Vagina (tissue), 2 donors: ENCODE data around the gene ROPN1L. TPM values are rescaled to one million over a fixed set of nuclear protein-coding genes. Genes with fewer than 3 reads are reported as not detected.

Experiments
- DNase-seq, 2 donors: peaks; one replicate each; pipeline ENCODE4 v3.0.0-alpha.2; 2017; ENCODE audit errors: extremely low spot score in 2 of 2
- H3K27ac ChIP-seq: fragments of 200-600 bp; sonication (generic); one replicate; pipeline ENCODE4 v1.5.1; 2019
- H3K27me3 ChIP-seq: fragments of 200-600 bp; sonication (generic); one replicate; pipeline ENCODE4 v1.5.1; 2019
- H3K36me3 ChIP-seq, 2 donors: fragments of 200-600 bp; sonication (generic); one replicate each; pipeline ENCODE4 v1.5.1; 2017 to 2019
- H3K4me1 ChIP-seq: fragments of 200-600 bp; sonication (generic); one replicate; pipeline ENCODE4 v1.5.1; 2019
- H3K4me3 ChIP-seq, 2 donors: fragments of 200-600 bp; sonication (generic); 1 replicate in 1 of 2; 2 replicates in 1 of 2; pipeline ENCODE4 v1.5.1; 2016 to 2019
- H3K9me3 ChIP-seq: fragments of 200-600 bp; sonication (generic); one replicate; pipeline ENCODE4 v1.5.1; 2019
- POLR2A ChIP-seq, 2 donors: fragments of 450-650 bp; IDR thresholded peaks; one replicate each; pipeline ENCODE4 v1.6.1; 2017; ENCODE audit warnings: antibody characterized with exemption in 2 of 2, mild to moderate bottlenecking in 2 of 2, moderate library complexity in 2 of 2
- POLR2AphosphoS5 ChIP-seq, 2 donors: sonication (generic); formaldehyde crosslinking; IDR thresholded peaks; one replicate each; pipeline ENCODE4 v1.9.0; 2017; ENCODE audit warnings: antibody characterized with exemption in 2 of 2, mild to moderate bottlenecking in 2 of 2, low read depth in 1 of 2; ENCODE audit not compliant: insufficient read depth in 1 of 2
- intact Hi-C: fragments of 100-400 bp; cut with DNase I; formaldehyde crosslinking; loops from one replicate; pipeline ENCODE4 v1.15.1; 2023
- total RNA-seq: library from RNA; depleted of rRNA; stranded (reverse); fragments of >200 nt; gene quantifications from one replicate; pipeline ENCODE4 v1.2.3, GENCODE V29; 2016
- TF ChIP-seq, protein P1 (sequence below), 3 experiments: fragments of 450-650 bp in 2 of 3; fragments of 200-600 bp in 1 of 3; sonication (generic) in 1 of 3; IDR thresholded peaks; one replicate each; pipeline ENCODE4 v1.5.1; 2017 to 2019; ENCODE audit warnings: antibody characterized with exemption in 3 of 3, mild to moderate bottlenecking in 2 of 3, moderate library complexity in 2 of 3

Gene ROPN1L
- total RNA-seq, 1 donor from 2014 or later: 4.2 TPM

DNA sequence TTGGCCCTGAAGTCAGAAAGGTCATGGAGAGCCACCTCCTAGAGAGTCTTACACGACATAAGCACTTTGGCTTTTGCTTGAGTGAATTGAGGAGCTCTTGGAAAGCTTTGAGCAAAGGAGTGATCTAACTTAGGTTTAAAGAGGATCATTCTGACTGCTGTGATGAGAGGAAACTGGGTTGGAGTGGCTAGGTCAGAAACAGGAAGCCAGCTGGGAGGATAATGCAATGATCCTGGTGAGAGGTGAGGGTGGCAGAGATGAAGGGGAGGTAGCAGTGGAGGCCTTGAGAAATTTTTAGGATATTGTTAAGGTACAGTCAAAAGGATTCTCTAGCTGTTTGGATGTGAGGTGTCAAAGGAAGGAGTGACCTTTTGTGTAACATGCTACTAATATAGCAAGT lies 32.2 kb upstream of the ROPN1L start:
- Histone ChIP-seq H3K9me3 (no peaks in the 10 kb centered on the region), H3K36me3 (peaks cover 0 to 83% of the 10 kb centered on the region in 2 donors), H3K4me1 (no peaks in the 10 kb centered on the region), H3K4me3 (no peak overlapping the region), H3K27me3 (no peaks in the 10 kb centered on the region), H3K27ac (no peak overlapping the region)
- intact Hi-C loops: loop anchor here (10.0 kb wide), 1 partner anchor 125 kb away; no protein-coding TSS in a partner anchor
- DNase-seq: no peak
- TF ChIP-seq POLR2AphosphoS5 (IDR thresholded peaks at IDR 0.05; ENCODE audit: insufficient read depth in 1 of 2, low read depth in 1 of 2) (no peak), POLR2A (IDR thresholded peaks at IDR 0.05) (no peak)

DNA sequence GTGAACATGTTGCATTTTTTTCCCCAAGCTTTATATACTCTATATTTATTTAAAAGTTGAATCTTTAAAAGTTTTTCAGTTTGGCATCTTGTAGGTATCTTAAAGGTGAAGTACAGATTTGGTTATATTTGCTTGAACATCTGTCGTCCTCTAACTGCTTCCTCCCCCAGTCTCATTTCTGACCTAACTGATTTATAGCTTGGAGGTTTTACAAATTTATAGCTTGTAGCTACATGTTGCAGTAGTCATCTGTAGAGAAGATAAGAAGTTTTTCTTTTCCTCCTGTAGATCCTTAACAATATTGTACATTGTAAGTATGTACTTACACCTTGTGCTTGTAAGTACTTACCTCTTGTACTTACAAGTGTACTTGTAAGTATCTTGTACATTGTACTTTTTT lies 31.0 kb upstream of the ROPN1L start:
- no peak overlapping the region for H3K27ac ChIP-seq
- no peaks in the 10 kb centered on the region for H3K27me3 ChIP-seq
- H3K9me3 ChIP-seq: no peaks in the 10 kb centered on the region
- H3K4me3 ChIP-seq: no peak overlapping the region
- TF ChIP-seq POLR2AphosphoS5 (IDR thresholded peaks at IDR 0.05; ENCODE audit: insufficient read depth in 1 of 2, low read depth in 1 of 2): no peak
- TF ChIP-seq, protein P1, sequence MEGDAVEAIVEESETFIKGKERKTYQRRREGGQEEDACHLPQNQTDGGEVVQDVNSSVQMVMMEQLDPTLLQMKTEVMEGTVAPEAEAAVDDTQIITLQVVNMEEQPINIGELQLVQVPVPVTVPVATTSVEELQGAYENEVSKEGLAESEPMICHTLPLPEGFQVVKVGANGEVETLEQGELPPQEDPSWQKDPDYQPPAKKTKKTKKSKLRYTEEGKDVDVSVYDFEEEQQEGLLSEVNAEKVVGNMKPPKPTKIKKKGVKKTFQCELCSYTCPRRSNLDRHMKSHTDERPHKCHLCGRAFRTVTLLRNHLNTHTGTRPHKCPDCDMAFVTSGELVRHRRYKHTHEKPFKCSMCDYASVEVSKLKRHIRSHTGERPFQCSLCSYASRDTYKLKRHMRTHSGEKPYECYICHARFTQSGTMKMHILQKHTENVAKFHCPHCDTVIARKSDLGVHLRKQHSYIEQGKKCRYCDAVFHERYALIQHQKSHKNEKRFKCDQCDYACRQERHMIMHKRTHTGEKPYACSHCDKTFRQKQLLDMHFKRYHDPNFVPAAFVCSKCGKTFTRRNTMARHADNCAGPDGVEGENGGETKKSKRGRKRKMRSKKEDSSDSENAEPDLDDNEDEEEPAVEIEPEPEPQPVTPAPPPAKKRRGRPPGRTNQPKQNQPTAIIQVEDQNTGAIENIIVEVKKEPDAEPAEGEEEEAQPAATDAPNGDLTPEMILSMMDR (IDR thresholded peaks at IDR 0.05): no peak
- no peak for TF ChIP-seq POLR2A (IDR thresholded peaks at IDR 0.05)
- no peak for DNase-seq
- intact Hi-C loops: no loop called here
- peaks cover 0 to 83% of the 10 kb centered on the region in 2 donors for H3K36me3 ChIP-seq
- H3K4me1 ChIP-seq: no peaks in the 10 kb centered on the region

DNA sequence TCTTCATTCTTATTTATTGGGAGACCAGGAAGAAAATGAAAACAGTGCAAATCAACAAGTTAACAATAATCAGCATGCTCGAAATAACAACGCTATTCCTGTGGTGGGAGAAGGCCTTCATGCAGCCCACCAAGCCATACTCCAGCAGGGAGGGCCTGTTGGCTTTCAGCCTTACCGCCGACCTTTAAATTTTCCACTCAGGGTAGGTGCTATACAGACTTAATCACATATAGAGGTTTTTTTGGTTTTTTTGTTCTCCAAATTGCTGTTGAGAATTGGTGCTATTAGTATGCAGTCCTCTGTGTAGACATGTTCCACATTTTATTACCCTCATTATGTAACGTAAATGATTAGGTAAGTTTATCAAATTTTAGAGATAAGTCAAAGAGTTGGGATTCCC lies 30.3 kb upstream of the ROPN1L start:
- intact Hi-C loops: no loop called here
- Histone ChIP-seq H3K27me3 (no peaks in the 10 kb centered on the region), H3K9me3 (no peaks in the 10 kb centered on the region), H3K4me3 (no peak overlapping the region), H3K27ac (no peak overlapping the region), H3K36me3 (peaks cover 0 to 83% of the 10 kb centered on the region in 2 donors), H3K4me1 (no peaks in the 10 kb centered on the region)
- DNase-seq: no peak
- TF ChIP-seq, protein P1 (IDR thresholded peaks at IDR 0.05): no peak
- no peak for TF ChIP-seq POLR2AphosphoS5 (IDR thresholded peaks at IDR 0.05; ENCODE audit: insufficient read depth in 1 of 2, low read depth in 1 of 2)
- TF ChIP-seq POLR2A (IDR thresholded peaks at IDR 0.05): no peak

DNA sequence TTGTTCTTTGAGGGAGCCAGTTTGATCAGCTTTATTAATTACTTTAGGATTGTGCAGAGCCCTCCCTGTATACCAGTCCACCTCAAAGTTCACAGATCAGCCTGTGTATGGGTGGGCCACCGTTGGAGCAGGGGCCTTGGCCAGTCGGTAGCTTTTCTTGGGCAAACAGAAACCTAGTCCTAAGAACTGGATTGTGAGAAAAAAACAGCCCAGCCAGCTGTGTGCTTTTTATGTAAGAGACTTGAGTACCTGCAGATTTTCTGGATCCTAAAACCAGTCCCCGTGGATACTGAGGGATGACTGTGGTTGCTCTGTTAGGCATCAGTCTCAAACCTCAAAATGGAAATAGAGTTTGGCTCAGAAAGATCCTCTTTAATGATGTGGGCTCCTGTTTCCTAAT lies 24.8 kb upstream of the ROPN1L start:
- Histone ChIP-seq H3K27ac (no peak overlapping the region), H3K27me3 (no peaks in the 10 kb centered on the region), H3K4me1 (no peaks in the 10 kb centered on the region), H3K4me3 (no peak overlapping the region), H3K36me3 (peaks cover 0 to 90% of the 10 kb centered on the region in 2 donors), H3K9me3 (no peaks in the 10 kb centered on the region)
- TF ChIP-seq POLR2A (IDR thresholded peaks at IDR 0.05): no peak
- no peak for TF ChIP-seq POLR2AphosphoS5 (IDR thresholded peaks at IDR 0.05; ENCODE audit: insufficient read depth in 1 of 2, low read depth in 1 of 2)
- TF ChIP-seq, protein P1 (IDR thresholded peaks at IDR 0.05): no peak
- intact Hi-C loops: no loop called here
- DNase-seq: no peak

DNA sequence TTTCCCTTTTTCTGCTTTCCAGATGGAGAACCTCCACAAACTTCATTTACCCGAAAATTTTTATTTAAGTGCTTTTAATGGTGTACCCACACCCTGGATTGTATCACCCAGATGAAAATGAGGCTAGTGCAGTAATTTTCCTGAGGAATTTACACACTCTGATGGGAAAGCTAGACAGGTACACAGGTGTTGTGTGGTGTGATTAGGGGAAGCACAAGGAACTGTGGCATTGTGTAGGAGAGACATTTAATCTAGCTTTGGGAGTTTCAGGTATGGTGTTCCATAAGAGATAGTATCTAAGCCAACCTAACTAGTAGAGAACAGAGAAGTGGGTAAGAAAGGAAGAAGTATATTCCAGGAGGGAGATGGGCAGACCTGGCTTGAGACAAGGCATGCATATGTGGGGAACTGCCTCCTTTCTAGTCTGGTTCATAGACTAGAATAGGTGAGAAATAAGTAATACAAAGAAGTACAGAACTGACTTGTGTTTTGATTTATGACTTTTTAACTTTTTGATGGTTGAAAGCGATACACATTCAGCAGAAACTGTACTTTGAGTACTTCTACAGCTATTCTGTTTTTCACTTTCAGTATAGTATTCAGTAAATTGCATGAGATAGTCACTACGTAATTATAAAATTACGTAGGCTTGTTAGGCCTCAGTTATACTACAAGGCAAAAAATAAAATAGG lies 22.9 kb upstream of the ROPN1L start:
- Histone ChIP-seq H3K4me1 (no peaks in the 10 kb centered on the region), H3K27ac (no peak overlapping the region), H3K4me3 (no peak overlapping the region), H3K36me3 (peaks cover 0 to 77% of the 10 kb centered on the region in 2 donors), H3K9me3 (no peaks in the 10 kb centered on the region), H3K27me3 (no peaks in the 10 kb centered on the region)
- TF ChIP-seq POLR2AphosphoS5 (IDR thresholded peaks at IDR 0.05; ENCODE audit: insufficient read depth in 1 of 2, low read depth in 1 of 2) (no peak), POLR2A (IDR thresholded peaks at IDR 0.05) (no peak)
- TF ChIP-seq, protein P1 (IDR thresholded peaks at IDR 0.05): no peak
- no peak for DNase-seq
- intact Hi-C loops: no loop called here
